ENCODE data around the gene FZR1. TPM values are rescaled to one million over a fixed set of nuclear protein-coding genes. Genes with fewer than 3 reads are reported as not detected.

Gene FZR1
- total RNA-seq, 1 experiment from 2014 or later: 51.4 TPM

GRCh38 chr19:3458229-3459088 is 47.7 kb upstream of the FZR1 start:
- H3K27me3 ChIP-seq (ENCODE audit: insufficient read depth, low read length): peaks cover 17% of the 10 kb centered on the region
- H4K8ac ChIP-seq (replicated peaks; ENCODE audit: insufficient read length, low read depth, low read length): no peak overlapping the region
- H3K23me2 ChIP-seq (ENCODE audit: insufficient read length, low read depth, low read length, poor library complexity, severe bottlenecking): peaks cover 3% of the 10 kb centered on the region
- H4K20me1 ChIP-seq (ENCODE audit: control insufficient read depth, insufficient read depth, insufficient read length): peaks cover 2% of the 10 kb centered on the region
- H3K18ac ChIP-seq (ENCODE audit: insufficient read length, low read depth, low read length): no peak overlapping the region
- WGBS (ENCODE audit: extremely low coverage, insufficient read length, low lambda C conversion rate): no CpG with 5 or more reads among the region's 19 CpGs
- Mint-ChIP-seq H3K27me3 (ENCODE audit: low read depth) (peaks cover 59% of the 10 kb centered on the region), H3K4me3 (peak overlapping the region in 1 of 2 experiments; percentile 73; a peak in 3 of 5 replicates), H3K4me1 (peaks cover 14 to 27% of the 10 kb centered on the region in 2 experiments), H3K36me3 (ENCODE audit: insufficient read depth in 1 of 3, low read depth in 3 of 3) (no peaks in the 10 kb centered on the region), H3K9me3 (no peaks in the 10 kb centered on the region), H3K27ac (no peak overlapping the region)
- no peaks in the 10 kb centered on the region for H3K79me2 ChIP-seq (ENCODE audit: insufficient read depth, low read length)
- no peak overlapping the region for H2BK20ac ChIP-seq (ENCODE audit: low read depth, low read length, poor library complexity, severe bottlenecking)
- H3K4me2 ChIP-seq (ENCODE audit: insufficient read depth, insufficient read length, low read length): peak overlapping the region; percentile 5
- H2BK15ac ChIP-seq (ENCODE audit: low read depth, low read length): no peak overlapping the region
- H3T11ph ChIP-seq (ENCODE audit: low read length): no peak overlapping the region
- TF ChIP-seq, protein P1, sequence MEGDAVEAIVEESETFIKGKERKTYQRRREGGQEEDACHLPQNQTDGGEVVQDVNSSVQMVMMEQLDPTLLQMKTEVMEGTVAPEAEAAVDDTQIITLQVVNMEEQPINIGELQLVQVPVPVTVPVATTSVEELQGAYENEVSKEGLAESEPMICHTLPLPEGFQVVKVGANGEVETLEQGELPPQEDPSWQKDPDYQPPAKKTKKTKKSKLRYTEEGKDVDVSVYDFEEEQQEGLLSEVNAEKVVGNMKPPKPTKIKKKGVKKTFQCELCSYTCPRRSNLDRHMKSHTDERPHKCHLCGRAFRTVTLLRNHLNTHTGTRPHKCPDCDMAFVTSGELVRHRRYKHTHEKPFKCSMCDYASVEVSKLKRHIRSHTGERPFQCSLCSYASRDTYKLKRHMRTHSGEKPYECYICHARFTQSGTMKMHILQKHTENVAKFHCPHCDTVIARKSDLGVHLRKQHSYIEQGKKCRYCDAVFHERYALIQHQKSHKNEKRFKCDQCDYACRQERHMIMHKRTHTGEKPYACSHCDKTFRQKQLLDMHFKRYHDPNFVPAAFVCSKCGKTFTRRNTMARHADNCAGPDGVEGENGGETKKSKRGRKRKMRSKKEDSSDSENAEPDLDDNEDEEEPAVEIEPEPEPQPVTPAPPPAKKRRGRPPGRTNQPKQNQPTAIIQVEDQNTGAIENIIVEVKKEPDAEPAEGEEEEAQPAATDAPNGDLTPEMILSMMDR (conservative IDR thresholded peaks at IDR 0.05): no peak
- H3K9me3 ChIP-seq (ENCODE audit: control insufficient read depth, low read depth, low read length): no peaks in the 10 kb centered on the region
- H3K23ac ChIP-seq (ENCODE audit: insufficient read length, low read depth, low read length): no peak overlapping the region
- DNase-seq: peak; percentile 71
- H2AFZ ChIP-seq (ENCODE audit: low read length): no peak overlapping the region
- no peak overlapping the region for H3K56ac ChIP-seq (ENCODE audit: insufficient read length, low read depth, low read length)
- H3K4ac ChIP-seq (ENCODE audit: low read depth, low read length): no peak overlapping the region
- H3K9ac ChIP-seq (ENCODE audit: extremely low read depth, insufficient read length, low read length): no peak overlapping the region
- no peak overlapping the region for H3K14ac ChIP-seq (ENCODE audit: insufficient read depth, low read length)
- no peak overlapping the region for H3K27ac ChIP-seq (ENCODE audit: insufficient read length, low read depth, low read length)
- no peaks in the 10 kb centered on the region; the same call in 1 of the 2 replicates for H3K4me1 ChIP-seq (ENCODE audit: insufficient read depth, low read length)
- H2BK12ac ChIP-seq (ENCODE audit: insufficient read length, low read depth, low read length): no peak overlapping the region
- H2AK5ac ChIP-seq (ENCODE audit: insufficient read length, low read length): no peak overlapping the region
- H2BK5ac ChIP-seq (ENCODE audit: insufficient read length, low read length): no peak overlapping the region
- no peaks in the 10 kb centered on the region for H3K79me1 ChIP-seq (ENCODE audit: insufficient read depth, low read depth, low read length, poor library complexity, severe bottlenecking)
- no peak overlapping the region for H2BK120ac ChIP-seq (ENCODE audit: low read depth, low read length, poor library complexity, severe bottlenecking)
- H4K91ac ChIP-seq (ENCODE audit: insufficient read length, low read depth, low read length): no peak overlapping the region
- H4K5ac ChIP-seq (ENCODE audit: insufficient read length, low read depth, low read length): no peak overlapping the region

Data from H9 (cell line).